ENCODE measurements around the gene C2orf80.
"Not testable (repeated sequence)": the region's sequence is repeated elsewhere in the genome, so short reads cannot be mapped to it uniquely, and the experiment has no call there.

The C2orf80 gene

GRCh38 chr2:208136716-208137094 lies 53.1 kb downstream of the C2orf80 start:
- no peak for DNase-seq
- intact Hi-C loops (cut with DNase I): no loop called here

GRCh38 chr2:208135794-208136715 lies 53.8 kb downstream of the C2orf80 start:
- intact Hi-C loops (cut with DNase I): no loop called here
- DNase-seq: no peak

- no peak for DNase-seq
- intact Hi-C loops (cut with DNase I): no loop called here
Measured at GRCh38 chr2:208134928-208135586, 54.8 kb downstream of the C2orf80 start.

GRCh38 chr2:208130712-208131110 lies 59.1 kb downstream of the C2orf80 start:
- intact Hi-C loops (cut with DNase I): no loop called here
- no peak for DNase-seq

GRCh38 chr2:208129744-208130711 lies 59.8 kb downstream of the C2orf80 start, which contains the start of gene CRYGC:
Gene CRYGC, minus strand, starts transcription at chr2:208129828. Its CDS starts 36 bp downstream, at chr2:208129792.
- intact Hi-C loops (cut with DNase I): no loop called here
- no peak for DNase-seq

GRCh38 chr2:208128136-208128535 lies 61.7 kb downstream of the C2orf80 start:
- no peak for DNase-seq
- intact Hi-C loops (cut with DNase I): no loop called here

- intact Hi-C loops (cut with DNase I): no loop called here
- DNase-seq: no peak
Measured at GRCh38 chr2:208127090-208127489, 62.7 kb downstream of the C2orf80 start.

- intact Hi-C loops (cut with DNase I): no loop called here
- DNase-seq: no peak
Measured at GRCh38 chr2:208125251-208125650, 64.6 kb downstream of the C2orf80 start.

GRCh38 chr2:208124013-208124715 lies 65.7 kb downstream of the C2orf80 start, which contains the start of gene CRYGD:
Gene CRYGD, minus strand, starts transcription at chr2:208124524. Its CDS starts 51 bp downstream, at chr2:208124473.
- DNase-seq: peak in 6 of 10 donors; percentile 14 to 87 (median 28)

GRCh38 chr2:208122248-208122647 lies 67.6 kb downstream of the C2orf80 start:
- no peak for DNase-seq
- intact Hi-C loops (cut with DNase I): no loop called here

More at GRCh38 chr2:208124013-208124715, 65.7 kb downstream of the C2orf80 start, which contains the start of gene CRYGD:
- intact Hi-C loops (cut with DNase I): not testable (repeated sequence)

- no peak for DNase-seq
- intact Hi-C loops (cut with DNase I): no loop called here
Measured at GRCh38 chr2:208118918-208119317, 70.9 kb downstream of the C2orf80 start.

- DNase-seq; intact Hi-C loops (cut with DNase I): not testable (repeated sequence)
Measured at GRCh38 chr2:208117390-208117789, 72.4 kb downstream of the C2orf80 start.
